Erythroblast (primary cell): ENCODE data around the gene ABHD3.
"Not testable (repeated sequence)": the region's sequence is repeated elsewhere in the genome, so short reads cannot be mapped to it uniquely, and the experiment has no call there.

ENCODE experiments used
- DNase-seq, 2 experiments: peaks; one replicate each; lab custom pipeline; 2025; lab: John Stamatoyannopoulos, UW
- GATA1 ChIP-seq: IDR thresholded peaks from 2 replicates; pipeline ENCODE4 v1.6.1; 2011; ENCODE audit warnings: low read depth, mild to moderate bottlenecking, control low read depth, low read length, moderate library complexity
- POLR2A ChIP-seq: IDR thresholded peaks from 2 replicates; pipeline ENCODE4 v1.6.1; 2011; ENCODE audit warnings: mild to moderate bottlenecking, low read length

ABHD3 gene

GRCh38 chr18:21733011-21733410 lies 28.4 kb upstream of the ABHD3 start:
- no peak for TF ChIP-seq POLR2A
- TF ChIP-seq GATA1, result no peak
- no peak for DNase-seq

- DNase-seq, result no peak
- TF ChIP-seq GATA1 (no peak), POLR2A (no peak)
These were observed 23.1 kb upstream of the ABHD3 start for GRCh38 chr18:21727702-21728101.

GRCh38 chr18:21725201-21725600 lies 20.6 kb upstream of the ABHD3 start:
- DNase-seq, result no peak

GRCh38 chr18:21722687-21723086 lies 18.1 kb upstream of the ABHD3 start:
- TF ChIP-seq GATA1 (no peak), POLR2A (no peak)
- no peak for DNase-seq

More at GRCh38 chr18:21725201-21725600, 20.6 kb upstream of the ABHD3 start:
- TF ChIP-seq GATA1 (no peak), POLR2A (no peak)

- TF ChIP-seq GATA1, result no peak
- no peak for TF ChIP-seq POLR2A
These were observed 9.9 kb upstream of the ABHD3 start for GRCh38 chr18:21714474-21714873.

GRCh38 chr18:21707130-21707529 lies 2.6 kb upstream of the ABHD3 start:
- DNase-seq, result not testable (repeated sequence)

More at GRCh38 chr18:21714474-21714873, 9.9 kb upstream of the ABHD3 start:
- DNase-seq, result no peak

- no peak for DNase-seq
- TF ChIP-seq POLR2A (no peak), GATA1 (no peak)
These were observed 1.9 kb upstream of the ABHD3 start for GRCh38 chr18:21706386-21706865.

GRCh38 chr18:21703241-21703820 lies 1.2 kb downstream of the ABHD3 start:
- TF ChIP-seq GATA1, result no peak
- no peak for TF ChIP-seq POLR2A
- no peak for DNase-seq

- DNase-seq, result no peak
- TF ChIP-seq POLR2A, result no peak
- TF ChIP-seq GATA1, result no peak
These were observed 2.0 kb downstream of the ABHD3 start for GRCh38 chr18:21702602-21703001.

GRCh38 chr18:21701621-21702020 lies 3.0 kb downstream of the ABHD3 start:
- no peak for DNase-seq
- TF ChIP-seq GATA1, result no peak
- no peak for TF ChIP-seq POLR2A

GRCh38 chr18:21700528-21701075 lies 4.0 kb downstream of the ABHD3 start:
- TF ChIP-seq GATA1, result no peak
- no peak for TF ChIP-seq POLR2A
- DNase-seq, result no peak

- TF ChIP-seq POLR2A (no peak), GATA1 (no peak)
- no peak for DNase-seq
These were observed 11.3 kb downstream of the ABHD3 start for GRCh38 chr18:21693322-21693721.

- DNase-seq, result no peak
- TF ChIP-seq POLR2A (no peak), GATA1 (no peak)
These were observed 14.8 kb downstream of the ABHD3 start for GRCh38 chr18:21689736-21690135.

GRCh38 chr18:21686282-21687105 lies 18.1 kb downstream of the ABHD3 start:
- TF ChIP-seq GATA1, result no peak
- TF ChIP-seq POLR2A, result no peak
- DNase-seq, result peak; percentile 34 to 56

GRCh38 chr18:21685556-21685981 lies 19.0 kb downstream of the ABHD3 start:
- not testable (repeated sequence) for DNase-seq
